ENCODE measurements around the gene PLCL2. TPM values are rescaled to one million over a fixed set of nuclear protein-coding genes. Genes with fewer than 3 reads are reported as not detected.

The PLCL2 gene
- total and polyA plus RNA-seq, 2 experiments from 2014 or later = 1.6 to 9.7 TPM

- H3K27me3 Mint-ChIP-seq (ENCODE audit: insufficient read depth, low read depth, poor library complexity) = no peaks in the 10 kb centered on the region
- no peak overlapping the region for H3K27ac Mint-ChIP-seq
Observed at GRCh38 chr3:16940769-16941700, 56.3 kb downstream of the PLCL2 start.

More at GRCh38 chr3:16940769-16941700, 56.3 kb downstream of the PLCL2 start:
- no peaks in the 10 kb centered on the region for H3K79me2 ChIP-seq (replicated peaks; ENCODE audit: insufficient read depth)
- no peak overlapping the region for H2AFZ ChIP-seq
- no peak overlapping the region for H3K4me3 Mint-ChIP-seq
- H3K4me3 ChIP-seq = no peak overlapping the region
- H3K4me1 Mint-ChIP-seq = peaks cover 14% of the 10 kb centered on the region
- no peaks in the 10 kb centered on the region for H3K36me3 Mint-ChIP-seq (ENCODE audit: low read depth)
- no peak for DNase-seq (ENCODE audit: low spot score)
- no peaks in the 10 kb centered on the region for H3K9me2 ChIP-seq (ENCODE audit: insufficient read depth)
- peaks cover 16% of the 10 kb centered on the region; the same call in 1 of the 2 replicates for H3K4me1 ChIP-seq (ENCODE audit: insufficient read depth)
- no peaks in the 10 kb centered on the region for H3F3A ChIP-seq (replicated peaks; ENCODE audit: low read depth)
- H3K36me3 ChIP-seq (ENCODE audit: insufficient read depth) = no peaks in the 10 kb centered on the region
- H3K4me2 ChIP-seq = no peak overlapping the region
- TF ChIP-seq EZH2 (IDR thresholded peaks at IDR 0.05; ENCODE audit: low read depth, unreplicated experiment) (no peak), POLR2AphosphoS5 (IDR thresholded peaks at IDR 0.05; ENCODE audit: low read depth) (no peak), JUNB (IDR thresholded peaks at IDR 0.05; ENCODE audit: unreplicated experiment) (no peak), REST (IDR thresholded peaks at IDR 0.05; ENCODE audit: unreplicated experiment) (no peak), ZNF331 (CRISPR knock-in tag; IDR thresholded peaks at IDR 0.05; ENCODE audit: low read depth) (no peak), ZNF462 (CRISPR knock-in tag; IDR thresholded peaks at IDR 0.05) (no peak), CTCF (conservative IDR thresholded peaks at IDR 0.05; ENCODE audit: low read depth in 2 of 2) (no peak), NANOG (IDR thresholded peaks at IDR 0.05; ENCODE audit: borderline replicate concordance) (no peak)
- H3K27ac ChIP-seq (ENCODE audit: low read depth) = no peak overlapping the region
- ATAC-seq = no peak
- H3K27me3 ChIP-seq (ENCODE audit: insufficient read depth) = no peaks in the 10 kb centered on the region
- no peaks in the 10 kb centered on the region for H3K9me3 Mint-ChIP-seq
- H4K20me1 ChIP-seq (replicated peaks; ENCODE audit: insufficient read depth) = no peaks in the 10 kb centered on the region

Data from GM23338 (cell line).